Measurements from ENCODE around the gene IGF1R.
"Not testable (repeated sequence)": the region's sequence is repeated elsewhere in the genome, so short reads cannot be mapped to it uniquely, and the experiment has no call there.

Gene IGF1R

DNA sequence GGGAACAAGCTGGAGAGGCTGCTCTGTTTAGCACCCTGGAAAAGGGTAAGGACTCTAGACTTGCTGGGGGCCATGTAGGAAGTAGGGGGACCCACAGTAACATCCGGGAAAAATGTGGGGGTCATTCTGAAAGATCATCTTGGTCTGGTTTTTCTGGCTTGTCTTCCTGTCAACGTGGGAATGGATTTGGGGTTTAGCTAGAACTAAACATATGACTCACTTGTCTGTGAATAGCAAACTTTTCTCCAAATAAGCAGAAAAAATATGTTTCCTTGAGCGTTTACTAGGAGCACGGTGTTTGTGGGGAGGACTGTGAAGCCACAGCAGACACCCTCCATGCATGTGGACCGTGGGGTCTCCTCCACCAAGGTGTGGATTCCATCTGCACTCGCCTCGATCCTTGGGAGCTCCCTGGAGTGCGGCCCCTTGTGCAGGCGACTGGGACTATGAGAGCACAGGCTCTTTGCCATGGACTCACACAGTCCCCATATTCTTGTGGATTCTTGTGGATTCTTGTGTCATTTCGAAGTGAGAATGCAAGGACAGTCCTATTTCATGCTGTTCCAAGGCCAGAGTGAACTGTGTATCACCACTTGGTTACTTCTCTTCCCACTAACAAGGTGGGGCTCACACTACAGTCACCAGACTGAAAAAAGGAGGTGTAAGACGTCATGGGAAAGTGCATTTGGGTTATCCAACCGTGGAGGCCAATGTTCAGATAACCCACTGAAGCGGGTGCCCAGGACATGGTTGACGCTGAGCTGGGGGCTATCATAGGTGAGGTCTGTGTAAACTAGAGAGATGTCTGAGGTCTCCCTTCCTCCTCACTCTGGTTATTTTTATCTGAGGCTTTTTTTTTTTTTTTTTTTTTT is 333.7 kb downstream of the IGF1R start:
- no peak overlapping the region for H3K27ac ChIP-seq (ENCODE audit: low read length)
- H3K9me3 ChIP-seq (ENCODE audit: control insufficient read depth in 1 of 2, low read length in 2 of 2) = no peaks in the 10 kb centered on the region
- H3K27me3 ChIP-seq (ENCODE audit: low read depth, low read length) = no peaks in the 10 kb centered on the region
- H3K36me3 ChIP-seq (ENCODE audit: control insufficient read depth in 1 of 2, insufficient read depth in 2 of 2, low read length in 2 of 2) = no peaks in the 10 kb centered on the region
- no peaks in the 10 kb centered on the region for H3K4me1 ChIP-seq (ENCODE audit: control insufficient read depth in 1 of 2, insufficient read depth in 2 of 2, low read length in 2 of 2)
- H3K4me3 ChIP-seq (ENCODE audit: low read depth in 1 of 2, low read length in 2 of 2) = no peak overlapping the region

DNA sequence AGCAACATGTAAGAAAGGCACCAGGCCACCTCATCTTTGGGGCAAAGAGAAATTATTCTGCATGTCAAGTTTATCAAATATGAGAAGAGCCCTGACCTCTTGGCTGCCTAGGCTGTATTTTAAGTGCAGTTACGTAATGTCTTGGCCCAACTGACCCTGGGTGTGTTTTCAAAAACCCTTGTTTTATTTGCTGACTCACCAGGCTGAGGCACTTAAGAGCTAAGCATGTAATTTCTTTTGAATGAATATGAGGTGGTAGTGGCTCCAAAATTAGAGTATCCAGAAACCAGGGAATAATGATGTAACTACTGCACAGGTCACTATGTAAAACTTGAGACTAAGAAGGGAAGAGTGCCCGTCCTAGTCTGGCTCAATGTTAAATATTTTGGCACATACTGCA is 335.0 kb downstream of the IGF1R start:
- H3K27me3 ChIP-seq (ENCODE audit: low read depth, low read length) = no peaks in the 10 kb centered on the region
- H3K9me3 ChIP-seq (ENCODE audit: control insufficient read depth in 1 of 2, low read length in 2 of 2) = no peaks in the 10 kb centered on the region
- H3K4me1 ChIP-seq (ENCODE audit: control insufficient read depth in 1 of 2, insufficient read depth in 2 of 2, low read length in 2 of 2) = no peaks in the 10 kb centered on the region
- no peak overlapping the region for H3K4me3 ChIP-seq (ENCODE audit: low read depth in 1 of 2, low read length in 2 of 2)
- H3K36me3 ChIP-seq (ENCODE audit: control insufficient read depth in 1 of 2, insufficient read depth in 2 of 2, low read length in 2 of 2) = no peaks in the 10 kb centered on the region
- no peak overlapping the region for H3K27ac ChIP-seq (ENCODE audit: low read length)

DNA sequence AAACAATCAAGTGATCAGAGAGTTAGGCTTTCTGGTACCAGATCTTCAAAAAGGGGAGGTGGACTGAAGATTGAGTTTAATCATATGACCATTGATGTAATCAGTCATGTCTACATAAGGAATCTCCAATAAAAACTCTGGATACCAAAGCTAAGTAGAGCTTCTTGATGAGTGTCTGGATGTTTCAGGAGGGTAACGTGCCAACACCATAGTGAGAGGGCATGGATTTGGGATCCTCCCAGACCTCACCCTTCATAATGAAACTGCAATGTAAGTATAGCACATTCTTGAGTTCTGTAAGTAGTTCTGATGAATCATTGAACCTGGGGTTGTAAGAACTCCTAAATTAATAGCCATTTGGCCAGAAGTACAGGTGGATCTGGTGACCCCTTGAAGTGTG is 337.9 kb downstream of the IGF1R start:
- Histone ChIP-seq H3K36me3 (ENCODE audit: control insufficient read depth in 1 of 2, insufficient read depth in 2 of 2, low read length in 2 of 2) (no peaks in the 10 kb centered on the region), H3K27ac (ENCODE audit: low read length) (no peak overlapping the region), H3K4me3 (ENCODE audit: low read depth in 1 of 2, low read length in 2 of 2) (no peak overlapping the region), H3K4me1 (ENCODE audit: control insufficient read depth in 1 of 2, insufficient read depth in 2 of 2, low read length in 2 of 2) (no peaks in the 10 kb centered on the region), H3K27me3 (ENCODE audit: low read depth, low read length) (no peaks in the 10 kb centered on the region), H3K9me3 (ENCODE audit: control insufficient read depth in 1 of 2, low read length in 2 of 2) (no peaks in the 10 kb centered on the region)

DNA sequence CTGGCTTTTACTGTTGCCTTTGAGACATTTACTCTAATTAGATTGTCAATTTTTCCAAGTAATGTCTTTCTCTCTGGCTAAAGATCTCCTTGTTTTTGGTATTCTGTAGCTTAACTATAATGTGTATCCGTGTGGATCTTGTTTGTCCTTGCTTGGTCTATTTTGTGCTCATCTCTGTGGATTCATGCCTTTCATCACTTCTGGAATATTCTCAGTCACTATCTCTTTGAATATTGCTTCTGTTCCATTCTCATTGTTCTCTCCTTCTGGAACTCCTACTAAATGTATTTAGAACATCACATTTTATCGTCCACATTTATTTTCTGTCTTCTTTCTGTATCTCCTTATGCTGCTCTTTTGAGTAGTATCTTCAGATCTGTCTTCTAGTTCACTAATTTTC is 346.6 kb downstream of the IGF1R start:
- no peaks in the 10 kb centered on the region for H3K4me1 ChIP-seq (ENCODE audit: control insufficient read depth in 1 of 2, insufficient read depth in 2 of 2, low read length in 2 of 2)
- H3K27me3 ChIP-seq (ENCODE audit: low read depth, low read length) = no peaks in the 10 kb centered on the region
- H3K27ac ChIP-seq (ENCODE audit: low read length) = no peak overlapping the region
- no peak overlapping the region for H3K4me3 ChIP-seq (ENCODE audit: low read depth in 1 of 2, low read length in 2 of 2)
- H3K9me3 ChIP-seq (ENCODE audit: control insufficient read depth in 1 of 2, low read length in 2 of 2) = no peaks in the 10 kb centered on the region
- no peaks in the 10 kb centered on the region for H3K36me3 ChIP-seq (ENCODE audit: control insufficient read depth in 1 of 2, insufficient read depth in 2 of 2, low read length in 2 of 2)

DNA sequence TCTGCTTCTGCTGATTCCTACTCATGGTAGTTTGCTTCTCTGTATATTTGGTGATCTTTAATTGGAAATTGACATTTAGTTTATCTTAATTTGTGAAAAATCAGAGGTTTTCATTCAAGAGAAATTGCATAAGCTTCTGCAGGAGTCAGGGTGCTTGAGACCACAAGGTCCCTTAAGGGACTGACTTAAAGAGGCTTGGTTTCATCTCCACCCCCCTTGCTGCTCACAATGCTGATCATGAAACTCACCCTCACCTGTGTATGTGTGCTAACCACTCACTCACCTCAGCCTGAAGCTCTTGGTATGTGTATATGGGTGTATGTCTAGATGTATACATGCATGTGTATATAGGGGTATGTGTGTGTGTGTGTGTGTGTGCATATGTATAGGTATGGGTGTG is 347.8 kb downstream of the IGF1R start:
- H3K4me1 ChIP-seq (ENCODE audit: control insufficient read depth in 1 of 2, insufficient read depth in 2 of 2, low read length in 2 of 2) = no peaks in the 10 kb centered on the region
- no peaks in the 10 kb centered on the region for H3K27me3 ChIP-seq (ENCODE audit: low read depth, low read length)
- no peak overlapping the region for H3K27ac ChIP-seq (ENCODE audit: low read length)
- H3K9me3 ChIP-seq (ENCODE audit: control insufficient read depth in 1 of 2, low read length in 2 of 2) = no peaks in the 10 kb centered on the region
- no peak overlapping the region for H3K4me3 ChIP-seq (ENCODE audit: low read depth in 1 of 2, low read length in 2 of 2)
- no peaks in the 10 kb centered on the region for H3K36me3 ChIP-seq (ENCODE audit: control insufficient read depth in 1 of 2, insufficient read depth in 2 of 2, low read length in 2 of 2)

DNA sequence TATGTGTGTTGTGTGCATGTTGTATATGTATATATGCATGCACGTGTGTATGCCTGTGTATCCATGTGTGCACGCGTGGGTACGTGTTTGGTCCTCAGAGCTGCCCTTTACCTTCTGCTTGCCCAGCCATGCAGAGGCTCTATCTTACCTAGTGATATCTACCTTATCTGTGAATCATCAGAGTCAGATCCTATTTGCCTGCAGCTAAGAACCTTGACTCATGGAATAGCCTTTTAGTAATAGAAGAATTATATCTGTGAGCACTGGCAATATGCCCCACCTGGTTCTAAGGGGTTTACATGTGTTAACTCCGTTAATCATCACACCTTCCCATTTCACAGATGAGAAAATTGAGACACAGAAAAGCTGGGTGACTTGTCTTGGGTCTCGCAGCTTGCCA is 348.3 kb downstream of the IGF1R start:
- Histone ChIP-seq H3K4me3 (ENCODE audit: low read depth in 1 of 2, low read length in 2 of 2) (no peak overlapping the region), H3K4me1 (ENCODE audit: control insufficient read depth in 1 of 2, insufficient read depth in 2 of 2, low read length in 2 of 2) (no peaks in the 10 kb centered on the region), H3K27me3 (ENCODE audit: low read depth, low read length) (no peaks in the 10 kb centered on the region), H3K27ac (ENCODE audit: low read length) (no peak overlapping the region), H3K36me3 (ENCODE audit: control insufficient read depth in 1 of 2, insufficient read depth in 2 of 2, low read length in 2 of 2) (no peaks in the 10 kb centered on the region), H3K9me3 (ENCODE audit: control insufficient read depth in 1 of 2, low read length in 2 of 2) (no peaks in the 10 kb centered on the region)

DNA sequence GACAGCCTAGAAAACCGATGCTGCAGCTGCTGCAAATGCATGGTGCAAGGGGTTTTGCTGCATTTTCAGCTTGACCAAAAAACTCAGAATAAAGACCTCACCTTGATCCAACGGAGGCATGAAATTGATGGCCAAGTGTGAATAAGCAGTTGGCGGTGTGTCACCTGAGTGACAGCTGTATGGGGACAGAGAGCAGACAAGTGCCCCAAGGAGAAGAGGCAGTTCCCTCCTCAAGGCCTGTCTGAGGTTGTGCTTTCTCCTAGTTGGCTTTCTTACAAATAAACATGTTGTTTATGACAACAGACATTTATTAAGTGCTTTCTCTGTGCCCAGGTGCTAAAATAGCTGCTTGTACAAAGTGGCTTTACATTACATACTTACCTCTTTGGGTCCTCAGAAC is 349.0 kb downstream of the IGF1R start:
- no peak overlapping the region for H3K4me3 ChIP-seq (ENCODE audit: low read depth in 1 of 2, low read length in 2 of 2)
- H3K36me3 ChIP-seq (ENCODE audit: control insufficient read depth in 1 of 2, insufficient read depth in 2 of 2, low read length in 2 of 2) = no peaks in the 10 kb centered on the region
- H3K27ac ChIP-seq (ENCODE audit: low read length) = no peak overlapping the region
- H3K4me1 ChIP-seq (ENCODE audit: control insufficient read depth in 1 of 2, insufficient read depth in 2 of 2, low read length in 2 of 2) = no peaks in the 10 kb centered on the region
- no peaks in the 10 kb centered on the region for H3K27me3 ChIP-seq (ENCODE audit: low read depth, low read length)
- H3K9me3 ChIP-seq (ENCODE audit: control insufficient read depth in 1 of 2, low read length in 2 of 2) = no peaks in the 10 kb centered on the region

DNA sequence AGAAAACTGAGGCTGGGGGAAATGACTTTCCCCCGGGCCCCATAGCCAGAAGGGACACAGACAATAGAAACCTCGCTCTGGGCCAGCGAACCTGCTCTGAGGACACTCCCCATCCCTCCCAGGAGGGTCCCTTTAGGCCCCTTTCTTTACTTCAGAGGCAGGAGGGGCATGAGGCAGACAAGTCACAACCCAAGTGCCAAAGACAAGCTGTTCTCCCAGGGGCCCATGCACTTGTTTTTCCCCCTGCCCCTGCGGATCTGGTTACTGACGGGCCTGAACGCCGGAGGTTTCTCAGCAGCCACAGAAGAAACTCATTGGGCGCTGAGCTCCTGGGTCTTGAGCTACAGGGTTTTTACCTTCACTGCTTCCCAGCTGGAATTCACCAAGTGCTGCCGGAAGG is 349.4 kb downstream of the IGF1R start:
- Histone ChIP-seq H3K27me3 (ENCODE audit: low read depth, low read length) (no peaks in the 10 kb centered on the region), H3K36me3 (ENCODE audit: control insufficient read depth in 1 of 2, insufficient read depth in 2 of 2, low read length in 2 of 2) (no peaks in the 10 kb centered on the region), H3K9me3 (ENCODE audit: control insufficient read depth in 1 of 2, low read length in 2 of 2) (no peaks in the 10 kb centered on the region), H3K4me1 (ENCODE audit: control insufficient read depth in 1 of 2, insufficient read depth in 2 of 2, low read length in 2 of 2) (no peaks in the 10 kb centered on the region), H3K4me3 (ENCODE audit: low read depth in 1 of 2, low read length in 2 of 2) (no peak overlapping the region), H3K27ac (ENCODE audit: low read length) (no peak overlapping the region)

DNA sequence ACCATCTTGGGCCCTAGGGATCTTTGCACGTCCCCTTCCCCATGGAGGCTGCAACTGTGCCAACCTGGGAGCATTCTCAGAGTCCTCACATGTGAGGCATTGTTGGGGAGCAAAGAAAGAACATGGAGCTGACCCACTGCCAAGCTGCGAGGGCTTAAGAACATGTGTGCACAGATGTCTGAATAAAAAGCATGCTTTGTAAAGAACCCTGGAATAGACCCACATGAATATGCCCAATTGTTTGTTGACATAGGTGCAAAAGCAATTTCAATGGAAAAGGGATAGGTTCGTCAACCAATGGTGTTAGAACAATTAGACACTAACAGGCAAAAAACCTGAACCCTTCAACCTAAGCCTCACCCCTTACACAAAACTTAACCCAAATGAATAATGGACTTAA is 349.9 kb downstream of the IGF1R start:
- Histone ChIP-seq H3K4me3 (ENCODE audit: low read depth in 1 of 2, low read length in 2 of 2) (no peak overlapping the region), H3K27ac (ENCODE audit: low read length) (no peak overlapping the region), H3K9me3 (ENCODE audit: control insufficient read depth in 1 of 2, low read length in 2 of 2) (no peaks in the 10 kb centered on the region), H3K27me3 (ENCODE audit: low read depth, low read length) (no peaks in the 10 kb centered on the region), H3K4me1 (ENCODE audit: control insufficient read depth in 1 of 2, insufficient read depth in 2 of 2, low read length in 2 of 2) (no peaks in the 10 kb centered on the region), H3K36me3 (ENCODE audit: control insufficient read depth in 1 of 2, insufficient read depth in 2 of 2, low read length in 2 of 2) (no peaks in the 10 kb centered on the region)

DNA sequence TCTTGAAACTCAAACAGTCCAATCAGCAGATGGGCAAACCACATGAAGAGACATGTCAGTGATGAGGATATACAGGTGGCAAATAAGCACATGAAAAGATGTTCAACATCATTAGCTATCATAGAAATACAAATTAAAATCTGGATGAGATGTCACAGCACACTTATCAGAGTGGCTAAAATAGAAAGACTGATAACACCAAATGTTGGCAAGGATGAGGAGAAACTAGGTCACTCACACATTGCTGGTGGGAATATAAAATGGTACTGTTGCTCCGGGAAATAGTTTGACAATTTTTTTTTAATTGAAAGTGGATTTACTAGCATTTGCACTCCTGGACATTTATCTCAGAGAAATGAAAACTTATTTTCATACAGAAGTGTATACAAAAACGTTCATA is 350.9 kb downstream of the IGF1R start:
- Histone ChIP-seq H3K9me3 (ENCODE audit: control insufficient read depth in 1 of 2, low read length in 2 of 2) (no peaks in the 10 kb centered on the region), H3K36me3 (ENCODE audit: control insufficient read depth in 1 of 2, insufficient read depth in 2 of 2, low read length in 2 of 2) (no peaks in the 10 kb centered on the region), H3K4me1 (ENCODE audit: control insufficient read depth in 1 of 2, insufficient read depth in 2 of 2, low read length in 2 of 2) (no peaks in the 10 kb centered on the region), H3K27me3 (ENCODE audit: low read depth, low read length) (no peaks in the 10 kb centered on the region), H3K4me3 (ENCODE audit: low read depth in 1 of 2, low read length in 2 of 2) (no peak overlapping the region), H3K27ac (ENCODE audit: low read length) (no peak overlapping the region)

DNA sequence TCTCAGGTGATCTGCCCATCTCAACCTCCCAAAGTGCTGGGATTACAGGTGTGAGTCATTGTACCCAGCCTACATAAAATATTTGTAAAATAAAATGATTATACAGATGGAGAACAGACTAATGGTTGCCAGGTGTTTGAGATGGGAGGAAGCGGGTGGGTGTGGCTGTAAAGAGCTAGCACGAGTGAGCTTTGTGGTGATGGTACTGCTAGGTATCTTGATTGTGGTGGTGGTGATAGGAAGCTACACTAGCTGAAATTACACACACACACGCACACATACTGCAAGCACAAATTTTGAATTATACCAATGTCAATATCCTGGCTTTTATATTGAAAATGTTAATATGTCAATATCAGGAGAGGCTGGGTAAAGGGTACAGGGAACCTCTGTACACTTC is 353.9 kb downstream of the IGF1R start:
- Histone ChIP-seq H3K36me3 (ENCODE audit: control insufficient read depth in 1 of 2, insufficient read depth in 2 of 2, low read length in 2 of 2) (no peaks in the 10 kb centered on the region), H3K4me1 (ENCODE audit: control insufficient read depth in 1 of 2, insufficient read depth in 2 of 2, low read length in 2 of 2) (no peaks in the 10 kb centered on the region), H3K4me3 (ENCODE audit: low read depth in 1 of 2, low read length in 2 of 2) (no peak overlapping the region), H3K9me3 (ENCODE audit: control insufficient read depth in 1 of 2, low read length in 2 of 2) (no peaks in the 10 kb centered on the region), H3K27ac (ENCODE audit: low read length) (no peak overlapping the region), H3K27me3 (ENCODE audit: low read depth, low read length) (no peaks in the 10 kb centered on the region)

DNA sequence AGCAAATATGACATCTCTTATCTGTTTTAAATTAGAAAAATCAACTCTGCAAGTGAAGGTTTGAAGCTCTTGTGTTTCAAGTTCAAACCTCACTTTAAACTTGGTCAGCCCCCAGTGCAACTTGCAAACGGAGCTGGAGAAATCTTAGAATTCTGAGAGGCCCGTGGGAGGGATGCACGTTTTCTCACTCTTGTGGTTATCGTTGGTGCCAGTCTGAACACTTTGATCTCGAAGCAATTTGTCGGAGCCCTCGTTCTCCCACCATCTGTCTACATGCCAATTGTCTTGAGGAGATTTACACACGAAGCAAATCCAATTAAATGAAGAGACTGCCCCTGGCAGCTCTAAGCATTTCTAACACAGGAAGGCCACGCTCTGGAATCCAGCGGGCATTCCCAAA is 355.0 kb downstream of the IGF1R start:
- H3K27ac ChIP-seq (ENCODE audit: low read length); H3K4me1 ChIP-seq (ENCODE audit: control insufficient read depth in 1 of 2, insufficient read depth in 2 of 2, low read length in 2 of 2); H3K4me3 ChIP-seq (ENCODE audit: low read depth in 1 of 2, low read length in 2 of 2); H3K36me3 ChIP-seq (ENCODE audit: control insufficient read depth in 1 of 2, insufficient read depth in 2 of 2, low read length in 2 of 2); H3K9me3 ChIP-seq (ENCODE audit: control insufficient read depth in 1 of 2, low read length in 2 of 2); H3K27me3 ChIP-seq (ENCODE audit: low read depth, low read length): not testable (repeated sequence)

Data from muscle layer of duodenum (tissue), 2 donors.